HG02852 (cell line): Measurements from ENCODE around the gene CDC42BPA.
"Not testable (repeated sequence)": the region's sequence is repeated elsewhere in the genome, so short reads cannot be mapped to it uniquely, and the experiment has no call there.

ENCODE experiments used
- ATAC-seq: cut with Tn5 transposase; IDR thresholded peaks from one replicate; pipeline ENCODE4 v1.9.1; 2021; ENCODE audit warnings: mild to moderate bottlenecking, moderate library complexity; ENCODE audit not compliant: unreplicated experiment

CDC42BPA gene, protein sequence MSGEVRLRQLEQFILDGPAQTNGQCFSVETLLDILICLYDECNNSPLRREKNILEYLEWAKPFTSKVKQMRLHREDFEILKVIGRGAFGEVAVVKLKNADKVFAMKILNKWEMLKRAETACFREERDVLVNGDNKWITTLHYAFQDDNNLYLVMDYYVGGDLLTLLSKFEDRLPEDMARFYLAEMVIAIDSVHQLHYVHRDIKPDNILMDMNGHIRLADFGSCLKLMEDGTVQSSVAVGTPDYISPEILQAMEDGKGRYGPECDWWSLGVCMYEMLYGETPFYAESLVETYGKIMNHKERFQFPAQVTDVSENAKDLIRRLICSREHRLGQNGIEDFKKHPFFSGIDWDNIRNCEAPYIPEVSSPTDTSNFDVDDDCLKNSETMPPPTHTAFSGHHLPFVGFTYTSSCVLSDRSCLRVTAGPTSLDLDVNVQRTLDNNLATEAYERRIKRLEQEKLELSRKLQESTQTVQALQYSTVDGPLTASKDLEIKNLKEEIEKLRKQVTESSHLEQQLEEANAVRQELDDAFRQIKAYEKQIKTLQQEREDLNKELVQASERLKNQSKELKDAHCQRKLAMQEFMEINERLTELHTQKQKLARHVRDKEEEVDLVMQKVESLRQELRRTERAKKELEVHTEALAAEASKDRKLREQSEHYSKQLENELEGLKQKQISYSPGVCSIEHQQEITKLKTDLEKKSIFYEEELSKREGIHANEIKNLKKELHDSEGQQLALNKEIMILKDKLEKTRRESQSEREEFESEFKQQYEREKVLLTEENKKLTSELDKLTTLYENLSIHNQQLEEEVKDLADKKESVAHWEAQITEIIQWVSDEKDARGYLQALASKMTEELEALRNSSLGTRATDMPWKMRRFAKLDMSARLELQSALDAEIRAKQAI (N-terminal part only)

DNA sequence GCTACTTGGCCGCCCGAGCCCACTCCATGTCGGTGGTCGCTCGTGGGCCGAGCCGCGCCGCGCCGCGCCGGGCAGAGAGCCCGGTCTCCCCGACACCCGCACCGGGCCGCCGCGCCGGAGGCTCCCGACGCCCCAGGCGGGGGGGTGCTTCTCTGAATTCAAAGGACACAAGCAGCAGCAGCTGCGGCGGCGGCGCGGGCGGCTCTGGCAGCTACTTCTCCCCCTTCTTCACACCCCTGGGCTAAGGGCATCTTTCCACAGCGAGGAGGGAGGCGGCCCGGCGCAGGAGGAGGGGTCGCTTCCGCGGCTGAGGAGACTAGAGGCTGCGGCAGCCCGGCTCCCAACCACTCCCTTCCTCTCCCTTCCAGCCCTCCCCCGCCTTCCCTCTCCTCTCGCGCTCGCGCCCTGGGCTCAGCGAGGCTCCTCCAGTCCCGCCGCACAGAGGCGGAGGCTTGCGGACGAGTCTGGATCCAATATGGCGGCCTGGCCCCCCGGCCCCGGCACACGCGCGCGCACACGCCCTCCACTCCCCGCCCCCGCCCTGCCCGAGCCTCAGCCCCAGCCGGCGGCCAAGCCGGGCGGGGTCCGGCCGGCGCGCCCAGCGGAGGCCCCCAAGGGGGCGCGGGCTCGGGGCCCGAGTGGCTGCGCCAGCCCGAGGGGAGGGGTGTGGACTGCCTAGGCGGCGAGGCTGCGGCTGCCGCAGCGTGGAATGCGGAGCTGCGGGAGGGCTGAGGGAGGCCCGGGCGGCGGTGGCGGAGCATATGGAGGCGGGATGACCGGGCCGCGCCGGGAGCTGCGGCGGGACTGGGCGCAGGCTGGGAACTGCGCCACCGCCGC is at the start of gene CDC42BPA:
TSS of gene CDC42BPA (minus strand) at position 477 of the 837 bp plus-strand sequence. CDS start 1,310 bp downstream, outside the sequence.
- ATAC-seq = no peak

DNA sequence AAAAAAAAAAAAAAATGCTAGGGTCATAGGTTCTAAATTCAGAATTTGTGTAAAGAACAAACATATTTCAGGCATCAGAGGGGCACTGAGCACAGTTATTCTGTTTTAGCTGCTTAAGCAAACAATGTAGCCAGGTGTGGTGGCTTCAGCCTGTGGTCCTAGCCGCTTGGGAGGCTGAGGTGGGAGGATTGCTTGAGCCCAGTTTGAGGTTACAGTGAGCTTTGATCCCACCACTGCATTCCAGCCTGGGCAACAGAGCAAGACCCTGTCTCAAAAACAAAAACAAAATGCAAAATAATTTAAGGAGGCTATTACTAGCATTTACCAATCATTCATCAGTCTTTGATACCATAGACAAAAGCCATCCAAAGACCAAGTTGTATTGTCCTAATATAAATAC is 49.7 kb upstream of the CDC42BPA start:
- ATAC-seq = no peak

- ATAC-seq = no peak
Observed at GRCh38 chr1:227365473-227366431, 47.5 kb upstream of the CDC42BPA start.

- no peak for ATAC-seq
Observed at GRCh38 chr1:227364657-227365056, 46.4 kb upstream of the CDC42BPA start.

DNA sequence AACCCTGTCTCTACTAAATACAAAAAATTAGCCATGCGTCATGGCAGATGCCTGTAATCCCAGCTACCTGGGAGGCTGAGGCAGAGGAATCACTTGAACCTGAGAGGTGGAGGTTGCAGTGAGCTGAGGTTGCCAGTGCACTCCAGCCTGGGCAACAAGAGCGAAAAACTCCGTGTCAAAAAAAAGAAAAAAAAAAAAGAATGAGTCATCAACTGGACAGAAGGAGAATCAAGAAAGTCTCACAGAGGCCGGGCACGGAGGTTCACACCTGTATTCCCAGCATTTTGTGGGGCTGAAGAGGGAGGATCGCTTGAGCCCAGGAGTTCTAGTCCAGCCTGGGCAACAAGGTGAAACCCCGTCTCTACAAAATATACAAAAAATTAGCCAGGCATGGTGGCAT is 45.5 kb upstream of the CDC42BPA start:
- ATAC-seq = no peak

- no peak for ATAC-seq
Observed at GRCh38 chr1:227362039-227362438, 43.7 kb upstream of the CDC42BPA start.

DNA sequence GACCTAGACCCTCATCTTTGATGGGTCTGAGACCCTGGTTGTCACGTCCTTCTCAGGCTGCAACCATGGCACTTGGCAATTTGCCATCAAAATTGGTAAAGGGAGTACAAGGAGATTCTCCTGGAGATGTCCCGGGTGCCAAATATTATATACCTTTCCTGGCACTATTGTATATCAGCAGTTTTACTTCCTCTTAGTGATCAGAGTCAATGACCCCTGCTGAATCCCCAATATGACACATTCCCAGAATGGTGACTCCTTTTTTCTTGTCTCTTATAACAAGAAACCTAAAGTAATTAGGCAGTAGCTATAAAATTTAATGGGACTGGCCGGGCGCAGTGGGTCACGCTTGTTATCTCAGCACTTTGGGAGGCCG is 39.6 kb upstream of the CDC42BPA start:
- ATAC-seq = no peak

DNA sequence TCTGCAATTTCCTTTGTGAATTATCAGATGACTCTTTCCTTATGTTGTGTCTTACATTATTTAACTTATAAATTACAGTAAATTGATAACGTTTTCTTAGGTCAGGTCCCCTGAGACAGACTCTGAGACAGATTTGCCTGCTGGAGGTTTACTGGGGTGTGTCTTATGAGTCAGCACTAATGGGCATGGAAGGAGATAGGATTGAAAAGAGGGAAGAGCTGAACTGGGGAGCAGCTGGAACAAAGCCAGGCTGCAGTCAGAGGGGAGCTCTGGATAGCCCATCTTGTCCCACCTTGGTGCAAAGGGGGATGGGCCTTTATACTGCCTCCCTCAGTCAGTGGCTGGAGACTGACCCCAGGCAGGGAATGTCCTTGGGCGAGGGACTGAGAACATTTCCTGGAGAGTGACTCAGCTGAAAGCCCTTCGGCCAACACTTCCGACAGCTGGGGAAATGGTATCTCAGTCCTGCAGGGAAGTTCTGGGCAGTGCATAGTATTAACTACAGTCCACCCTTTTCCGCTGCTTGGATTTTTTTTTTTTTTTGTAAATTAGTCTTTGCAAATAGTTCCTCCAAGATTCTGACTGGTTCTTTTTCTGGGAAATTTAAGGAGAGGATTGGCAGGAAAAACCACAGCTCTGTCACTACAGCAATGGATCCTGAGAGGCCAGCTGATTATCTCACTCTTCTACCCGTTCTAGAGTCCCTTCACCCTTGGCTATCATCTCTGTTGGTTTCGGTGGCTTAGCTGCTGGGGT is 39.1 kb upstream of the CDC42BPA start:
- no peak for ATAC-seq

- ATAC-seq = no peak
Observed at GRCh38 chr1:227356620-227357146, 38.4 kb upstream of the CDC42BPA start.

DNA sequence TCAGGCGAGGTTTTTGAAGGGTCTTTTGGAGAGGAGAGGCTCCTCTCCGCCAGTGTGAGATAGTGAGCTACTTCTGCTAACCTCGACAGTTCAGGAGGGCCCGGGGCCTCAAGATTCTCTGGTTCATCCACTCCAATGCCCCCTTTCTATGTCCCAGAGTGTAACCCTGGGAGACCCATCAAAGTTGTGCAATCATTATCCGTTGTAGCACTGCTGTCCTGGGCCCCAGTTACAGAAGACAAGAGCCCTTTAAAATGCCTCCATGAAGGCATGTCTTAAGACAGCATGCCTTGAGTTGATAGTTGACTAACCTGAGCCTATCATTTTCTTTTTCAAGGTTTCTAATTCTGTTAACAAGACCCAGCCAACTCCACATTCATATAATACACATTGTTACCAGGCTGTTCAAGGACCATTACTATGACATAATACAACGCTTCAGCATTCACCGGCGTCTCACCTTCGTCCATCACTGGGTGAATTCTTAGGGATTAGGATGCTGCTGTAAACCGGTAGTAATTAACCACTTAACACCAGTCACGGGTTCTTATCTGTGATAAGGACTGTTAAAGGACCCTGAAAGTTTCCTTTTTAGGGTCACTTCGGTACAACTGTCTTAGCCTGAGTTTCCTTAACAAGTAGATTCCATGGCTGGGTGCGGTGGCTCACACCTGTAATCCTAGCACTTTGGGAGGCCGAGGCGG is 37.4 kb upstream of the CDC42BPA start:
- ATAC-seq = no peak

DNA sequence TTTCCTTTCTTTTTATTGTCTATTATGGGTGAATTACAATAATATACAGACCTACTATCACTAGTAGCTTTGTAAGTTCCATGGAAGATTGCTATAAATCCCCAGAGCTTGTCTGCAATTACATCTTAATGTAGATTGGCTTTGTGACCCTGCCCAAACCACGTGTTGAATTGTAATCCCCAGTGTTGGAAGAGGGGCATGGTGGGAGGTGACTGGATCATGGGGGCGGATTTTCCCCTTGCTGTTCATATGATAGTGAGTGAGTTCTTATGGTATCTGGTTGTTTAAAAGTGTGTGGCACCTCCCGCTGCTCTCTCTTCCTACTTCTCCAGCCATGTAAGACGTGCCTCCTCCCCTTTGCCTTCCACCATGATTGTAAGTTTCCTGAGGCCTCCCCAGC is 34.9 kb upstream of the CDC42BPA start:
- no peak for ATAC-seq

GRCh38 chr1:227352164-227352563 is 33.9 kb upstream of the CDC42BPA start:
- not testable (repeated sequence) for ATAC-seq

- ATAC-seq = no peak
Observed at GRCh38 chr1:227351443-227351842, 33.2 kb upstream of the CDC42BPA start.

GRCh38 chr1:227349967-227350366 is 31.7 kb upstream of the CDC42BPA start:
- no peak for ATAC-seq

DNA sequence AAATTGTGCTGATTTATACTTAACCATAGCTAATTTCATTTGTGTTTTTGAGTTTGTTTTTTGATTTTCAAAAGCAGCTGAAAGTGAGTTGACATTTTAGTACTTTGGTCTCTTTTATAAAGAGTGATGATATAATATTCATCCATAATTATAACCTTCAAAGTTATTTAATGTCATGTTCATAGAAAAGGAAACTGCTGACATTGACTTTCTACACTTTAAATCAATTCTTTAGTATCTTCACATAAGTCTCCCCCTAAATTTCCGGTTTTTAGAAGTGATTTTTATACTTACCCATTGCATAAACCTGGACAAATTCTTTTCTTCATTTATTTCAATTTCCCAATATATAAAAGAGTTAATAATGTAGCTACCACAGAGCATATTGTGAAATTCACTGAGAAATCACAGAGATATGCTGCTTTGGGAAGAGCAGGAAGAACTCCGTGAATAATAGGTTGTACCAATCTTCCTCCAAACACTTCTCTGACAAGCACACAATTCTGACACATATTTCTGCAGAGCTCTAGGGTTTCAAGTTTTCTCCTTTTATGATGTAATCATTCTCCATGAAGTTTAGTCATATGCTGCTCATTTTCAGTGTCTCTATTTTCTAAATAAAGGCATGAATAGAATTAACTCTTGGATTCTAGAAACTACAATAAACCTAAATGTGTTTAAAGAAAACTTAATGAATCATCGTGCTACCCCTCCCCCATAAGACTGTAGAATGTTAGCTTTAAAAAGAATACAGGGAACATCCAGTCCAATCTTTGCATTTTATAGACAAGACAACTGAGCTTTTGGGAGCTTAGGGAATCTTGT is 25.6 kb upstream of the CDC42BPA start:
- ATAC-seq = no peak

DNA sequence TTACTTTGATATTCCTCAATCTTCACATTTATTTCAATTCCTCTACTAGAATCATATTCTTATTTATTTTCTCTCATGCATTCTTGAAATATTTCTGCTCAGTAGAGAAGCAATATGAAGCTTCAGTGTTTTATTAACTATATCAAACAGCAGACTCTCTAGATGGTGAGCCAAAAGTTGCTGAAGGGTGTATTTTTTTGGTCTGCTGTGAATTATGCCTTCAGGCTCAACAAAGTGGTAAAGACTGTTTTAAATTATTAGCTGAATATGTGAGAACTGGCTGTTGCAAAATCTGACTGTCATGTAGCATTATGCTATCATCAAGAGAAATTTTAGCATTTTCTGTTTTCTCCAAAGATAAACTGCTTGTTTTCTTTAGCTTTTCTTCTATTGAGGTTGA is 24.9 kb upstream of the CDC42BPA start:
- no peak for ATAC-seq

- no peak for ATAC-seq
Observed at GRCh38 chr1:227342075-227342829, 24.0 kb upstream of the CDC42BPA start.
